ENCODE results near the gene FBXW11.
"Not testable (repeated sequence)": the region's sequence is repeated elsewhere in the genome, so short reads cannot be mapped to it uniquely, and the experiment has no call there.

Gene FBXW11

DNA sequence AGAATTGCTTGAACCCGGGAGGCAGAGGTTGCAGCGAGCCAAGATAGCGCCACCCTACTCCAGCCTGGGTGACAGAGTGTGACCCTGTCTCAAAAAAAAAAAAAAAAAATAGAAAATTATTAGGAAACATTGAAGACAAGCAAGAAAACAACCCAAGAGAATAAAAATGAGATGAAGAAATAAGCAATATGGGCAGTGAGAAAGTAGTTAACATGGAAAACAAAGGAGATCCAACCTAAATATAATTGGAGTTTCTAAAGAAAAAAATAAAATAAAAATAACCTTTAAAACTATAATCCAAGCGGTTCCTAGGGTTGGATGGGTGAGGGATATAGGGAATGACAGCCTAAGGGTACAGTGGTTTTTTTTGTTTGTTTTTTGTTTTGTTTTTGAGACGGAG lies 71.9 kb downstream of the FBXW11 start:
- intact Hi-C loops (cut with DNase I), result no loop called here
- no peak for DNase-seq

DNA sequence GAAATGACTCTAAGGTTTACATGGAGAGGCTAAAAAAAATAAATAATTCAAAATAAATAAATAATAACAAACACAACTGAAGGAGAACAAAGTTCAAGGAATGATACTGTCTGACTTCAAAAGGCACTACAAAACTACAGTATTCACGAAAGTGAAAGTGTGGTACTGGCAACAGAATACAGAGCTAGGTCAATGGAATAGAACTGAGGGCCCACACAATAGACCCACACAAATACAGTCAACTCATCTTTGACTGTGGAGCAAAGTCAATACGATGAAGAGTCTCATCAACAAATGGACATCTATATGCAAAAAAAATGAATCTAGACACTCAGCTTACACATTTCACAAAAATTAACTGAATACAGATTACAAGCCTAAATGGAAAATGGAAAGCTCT lies 75.3 kb downstream of the FBXW11 start:
- intact Hi-C loops (cut with DNase I), result no loop called here
- no peak for DNase-seq

DNA sequence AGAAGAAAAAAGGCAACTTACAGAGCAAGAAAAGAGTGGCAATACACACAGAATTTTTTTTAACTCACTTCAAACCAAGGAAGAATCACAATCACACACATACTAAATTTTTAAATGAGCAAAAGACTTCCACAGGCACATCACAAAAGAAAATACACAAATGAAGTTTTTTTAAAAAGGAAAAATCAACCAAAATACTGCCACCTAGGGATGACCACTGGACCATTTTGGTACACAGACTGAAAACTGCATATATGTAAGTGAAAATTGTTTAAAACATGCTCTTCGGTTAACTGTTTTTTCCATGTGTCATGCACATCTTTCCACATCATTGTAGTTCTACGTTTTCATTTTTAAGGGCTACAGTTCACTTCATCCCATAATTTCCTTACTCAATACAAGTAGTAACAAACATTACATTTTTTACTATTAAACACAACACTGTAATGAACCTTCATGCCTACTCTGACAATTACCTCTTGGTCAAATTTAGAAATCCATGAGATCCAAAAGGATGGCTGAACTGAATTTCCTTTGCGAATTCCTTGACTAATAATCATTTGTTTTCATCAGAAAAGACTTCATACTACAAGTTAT lies 79.0 kb downstream of the FBXW11 start:
- intact Hi-C loops (cut with DNase I), result no loop called here
- DNase-seq, result no peak

DNA sequence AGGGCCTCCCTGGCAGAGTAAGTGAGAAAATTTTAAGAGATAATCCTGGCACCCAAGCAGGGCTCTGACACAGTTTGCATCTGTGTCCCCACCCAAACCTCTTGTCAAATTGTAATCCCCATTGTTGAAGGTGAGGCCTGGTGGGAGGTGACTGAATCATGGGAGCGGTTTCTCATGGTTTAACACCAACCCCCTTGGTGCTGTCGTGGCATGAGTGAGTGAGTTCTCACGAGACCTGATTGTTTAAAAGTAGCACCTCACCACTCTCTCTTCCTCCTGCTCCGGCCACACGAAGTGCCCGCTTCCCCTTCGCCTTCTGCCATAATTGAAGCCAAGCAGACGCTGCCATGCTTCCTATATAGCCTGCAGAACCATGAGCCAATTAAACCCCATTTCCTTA lies 80.1 kb downstream of the FBXW11 start:
- intact Hi-C loops (cut with DNase I), result no loop called here
- DNase-seq, result peak in 10 of 42 donors; percentile 2 to 45 (median 12)

DNA sequence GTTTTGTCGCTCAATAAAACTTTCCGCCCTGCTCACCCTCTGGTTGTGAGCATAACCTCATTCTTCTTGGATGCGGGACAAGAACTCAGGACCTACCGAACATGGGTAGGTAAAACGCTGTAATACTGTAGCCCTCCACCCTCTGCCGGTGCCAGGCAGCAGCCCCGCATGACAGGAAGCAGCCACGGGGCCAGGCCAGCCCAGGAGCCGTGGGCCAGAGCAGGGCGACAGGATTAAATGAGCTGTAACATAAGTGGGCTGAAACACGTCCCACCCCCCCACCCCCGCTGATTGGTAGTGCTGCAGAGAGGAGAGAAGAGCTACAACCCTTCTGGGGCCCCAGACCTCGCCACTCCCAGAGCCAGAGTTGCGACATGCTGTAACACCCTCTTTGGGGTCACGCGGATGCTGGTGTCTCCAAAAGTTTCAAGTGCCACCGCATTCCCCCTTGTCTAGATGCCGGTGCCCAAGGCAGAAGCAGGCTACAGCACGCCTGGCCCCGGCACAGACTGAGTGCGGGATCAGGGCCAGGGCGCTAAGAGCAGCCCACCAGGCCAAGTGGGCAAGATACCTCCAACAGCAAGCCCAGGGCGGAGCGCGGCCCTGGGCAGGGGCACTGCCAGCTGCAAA lies 81.8 kb downstream of the FBXW11 start:
- intact Hi-C loops (cut with DNase I), result no loop called here
- DNase-seq, result no peak

DNA sequence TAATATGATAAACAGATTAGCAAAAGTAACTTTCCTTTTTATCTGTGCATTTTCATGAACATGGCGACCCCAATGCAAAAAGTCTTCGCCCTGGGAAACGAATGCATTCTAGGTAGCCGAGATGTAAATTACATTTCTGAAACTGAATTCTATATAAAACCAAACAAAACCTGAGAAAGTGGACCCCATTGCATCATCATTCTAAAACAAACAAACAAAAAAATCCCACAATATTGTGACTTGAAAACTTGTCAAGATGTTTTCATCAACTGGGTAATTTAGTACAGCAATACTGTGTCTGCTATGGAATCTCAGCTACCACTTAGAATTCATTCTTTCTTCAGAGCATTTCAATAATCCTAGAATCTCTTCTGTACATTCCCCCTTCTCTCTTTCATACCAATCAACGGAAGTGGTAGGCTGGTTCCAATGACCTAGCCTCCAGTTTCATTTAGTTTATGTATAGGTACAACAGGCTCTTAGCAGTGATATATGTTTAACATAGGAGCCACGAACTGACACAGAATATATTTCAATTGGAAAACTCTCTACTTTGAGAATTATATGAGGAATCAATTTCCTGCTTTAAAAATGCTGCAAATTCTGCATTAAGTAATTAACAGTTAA lies 85.6 kb downstream of the FBXW11 start:
- intact Hi-C loops (cut with DNase I), result no loop called here
- DNase-seq, result no peak

DNA sequence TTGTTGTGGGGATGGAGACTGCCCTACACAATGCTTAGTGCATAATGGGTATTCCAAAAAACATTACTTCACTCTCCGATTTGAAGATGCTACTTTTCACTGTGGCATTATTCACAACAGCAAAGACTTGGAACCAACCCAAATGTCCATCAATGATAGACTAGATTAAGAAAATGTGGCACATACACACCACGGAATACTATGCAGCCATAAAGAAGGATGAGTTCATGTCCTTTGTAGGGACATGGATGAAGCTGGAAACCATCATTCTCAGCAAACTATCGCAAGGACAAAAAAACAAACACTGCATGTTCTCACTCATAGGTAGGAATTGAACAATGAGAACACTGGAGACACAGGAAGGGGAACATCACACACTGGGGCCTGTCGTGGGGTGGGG lies 90.7 kb downstream of the FBXW11 start:
- DNase-seq; intact Hi-C loops (cut with DNase I): not testable (repeated sequence)

DNA sequence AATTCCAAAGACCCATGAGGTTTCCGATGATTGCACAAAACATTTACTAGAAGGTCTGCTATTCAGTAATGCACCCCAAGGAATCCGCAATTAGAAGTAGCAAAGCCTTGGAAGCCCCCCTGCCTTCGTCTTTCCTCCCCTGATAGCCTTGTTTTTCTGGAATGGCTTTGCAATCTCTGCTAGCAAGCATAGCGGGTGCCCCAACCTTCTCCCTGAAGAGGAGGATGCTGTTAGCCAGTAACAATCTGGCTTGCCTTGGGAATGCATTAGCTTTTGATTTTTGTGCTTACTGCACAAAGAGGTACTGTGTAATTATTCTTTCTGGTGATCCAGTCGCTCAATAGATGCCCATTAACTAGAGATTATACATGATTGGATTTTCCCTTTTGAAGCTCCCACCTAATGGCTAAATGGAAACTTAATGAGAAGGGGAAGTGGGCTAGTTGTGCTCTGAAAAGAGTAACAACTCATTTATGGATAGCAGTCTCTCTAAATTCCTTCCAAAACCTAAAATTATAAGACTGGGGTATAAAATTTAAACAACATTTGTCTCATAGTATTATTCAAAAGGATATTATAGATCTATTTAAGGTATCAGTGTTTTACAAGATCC lies 91.6 kb downstream of the FBXW11 start:
- intact Hi-C loops (cut with DNase I), result loop anchor here (5.0 kb wide), 1 partner anchor 127 kb away; no protein-coding TSS in a partner anchor
- peak in 3 of 42 donors; percentile 3 to 8 (median 5) for DNase-seq

DNA sequence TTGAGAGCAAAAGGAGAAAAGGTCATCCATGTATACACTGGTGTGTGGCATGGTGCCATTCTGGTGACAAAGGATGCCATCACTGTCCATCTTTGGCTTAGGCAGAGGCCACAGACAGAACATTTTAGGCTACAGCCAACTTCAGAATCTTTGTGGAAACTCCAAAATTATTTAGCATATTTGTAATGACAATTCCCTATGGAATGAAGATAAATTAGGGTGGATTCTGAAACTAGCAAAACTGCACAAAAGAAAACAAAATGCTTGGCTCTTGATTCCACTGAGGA lies 92.5 kb downstream of the FBXW11 start:
- DNase-seq, result peak in 1 of 42 donors; percentile 7
- intact Hi-C loops (cut with DNase I), result loop anchor here (5.0 kb wide), 1 partner anchor 128 kb away; no protein-coding TSS in a partner anchor

DNA sequence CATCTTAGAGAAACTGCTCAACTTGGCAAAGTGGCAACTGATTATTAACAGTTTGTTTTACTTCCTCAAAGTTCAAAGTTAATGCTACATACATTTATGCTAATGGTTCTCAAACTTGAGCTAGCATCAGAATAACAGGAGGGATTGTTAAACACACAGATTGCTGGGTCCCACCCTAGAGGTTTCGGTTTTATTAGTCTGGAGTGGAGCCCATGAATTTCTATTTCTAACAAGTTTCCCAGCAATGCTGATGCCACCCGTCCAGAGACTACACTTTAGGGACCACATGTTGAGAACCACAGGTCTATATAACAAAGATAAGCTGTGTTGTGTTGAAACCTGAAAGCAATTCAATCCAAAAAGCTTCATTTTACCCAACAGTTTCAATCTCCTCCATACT lies 95.3 kb downstream of the FBXW11 start:
- no peak for DNase-seq
- intact Hi-C loops (cut with DNase I), result loop anchor here (5.0 kb wide), 1 partner anchor 131 kb away; no protein-coding TSS in a partner anchor

DNA sequence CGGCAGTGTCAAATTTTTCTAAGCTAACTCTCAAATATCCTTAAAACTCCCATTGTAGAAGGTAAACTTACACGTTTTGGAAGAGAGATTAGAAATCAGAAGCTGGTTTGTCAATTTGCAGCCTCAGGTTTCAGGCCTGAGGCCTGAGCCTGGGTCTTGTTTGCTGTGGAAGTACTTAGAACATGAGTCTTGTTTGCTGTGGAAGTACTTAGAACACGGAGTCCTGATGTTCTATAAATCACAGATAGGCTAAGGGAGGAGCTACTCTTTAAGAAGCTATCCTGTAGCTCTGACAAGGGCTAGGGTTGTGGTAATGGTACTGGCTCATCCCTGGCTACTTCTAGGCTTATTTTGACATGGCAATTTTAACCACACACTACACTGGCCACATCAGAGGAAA lies 97.8 kb downstream of the FBXW11 start:
- intact Hi-C loops (cut with DNase I), result loop anchor here (5.0 kb wide), 1 partner anchor 486 kb away; no protein-coding TSS in a partner anchor
- no peak for DNase-seq

DNA sequence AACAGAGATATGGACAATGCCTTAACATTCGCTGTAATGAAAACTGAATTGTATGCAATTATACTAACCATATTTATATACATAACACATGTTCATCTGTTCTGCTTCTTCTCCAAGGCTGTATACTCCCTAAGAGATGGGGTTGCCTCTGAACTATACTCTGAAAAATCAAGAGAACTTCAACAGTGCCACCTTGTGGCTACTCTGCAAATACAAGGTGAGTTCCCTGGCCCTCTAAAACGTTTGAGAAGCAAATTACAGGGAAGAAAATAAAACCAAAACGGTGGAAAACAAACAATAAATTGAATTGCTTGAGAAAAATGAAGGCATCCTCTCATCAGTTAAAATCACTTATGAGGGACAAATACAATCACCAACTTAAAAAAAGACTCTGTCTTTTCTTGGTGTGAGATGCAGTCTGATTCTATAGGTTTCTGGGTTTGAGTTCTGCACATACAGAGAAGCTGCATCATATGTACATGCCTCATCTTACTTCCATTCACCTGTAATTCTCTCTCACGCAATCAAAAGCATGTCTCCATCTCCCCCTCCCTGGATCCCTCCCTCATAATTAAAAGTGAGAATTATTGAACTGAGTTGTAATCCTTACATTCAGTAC lies 98.6 kb downstream of the FBXW11 start:
- intact Hi-C loops (cut with DNase I), result loop anchor here (5.0 kb wide), 1 partner anchor 486 kb away; no protein-coding TSS in a partner anchor
- peak in 27 of 42 donors; percentile 7 to 79 (median 43) for DNase-seq

DNA sequence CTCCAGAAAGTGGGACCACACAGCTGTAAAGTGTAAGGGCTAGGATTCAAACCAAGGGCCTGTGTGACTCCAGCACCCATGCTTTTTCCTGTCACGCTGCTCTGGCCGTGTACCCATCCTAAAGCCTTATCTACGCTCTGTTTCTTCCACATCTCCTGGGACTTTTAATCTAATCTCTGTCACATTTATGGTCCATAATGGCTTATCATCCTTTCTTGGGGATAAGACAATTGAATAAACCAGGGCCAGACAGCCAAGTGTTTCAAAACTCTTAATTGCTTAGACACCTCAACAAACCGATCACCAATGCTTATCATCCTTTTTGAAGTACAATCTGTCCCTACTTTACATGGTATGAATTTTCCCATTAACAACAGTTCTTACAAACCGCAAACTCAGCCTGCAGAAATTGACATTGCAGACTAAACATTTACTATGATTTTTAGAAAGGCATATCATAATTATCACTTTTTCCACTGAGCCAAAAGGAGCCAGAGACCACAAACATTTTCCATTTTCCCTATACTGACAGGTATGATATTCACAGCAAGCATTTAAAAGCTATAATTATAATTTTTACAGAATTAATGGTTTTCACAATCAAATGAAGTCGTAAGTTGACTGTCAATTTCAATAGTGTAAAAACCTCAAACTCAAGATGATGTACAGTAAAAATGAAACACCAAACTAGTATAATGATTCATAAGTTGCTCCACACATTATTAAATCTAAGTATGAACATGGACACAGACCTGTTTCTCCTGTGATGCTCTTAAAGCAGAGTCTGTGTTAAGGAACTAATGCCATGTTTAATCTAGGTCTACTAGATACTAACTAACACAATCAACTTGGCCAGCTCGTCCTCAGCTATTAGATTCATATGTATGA lies 99.5 kb downstream of the FBXW11 start:
- DNase-seq, result no peak
- intact Hi-C loops (cut with DNase I), result loop anchor here (5.0 kb wide), 1 partner anchor 485 kb away; no protein-coding TSS in a partner anchor

DNA sequence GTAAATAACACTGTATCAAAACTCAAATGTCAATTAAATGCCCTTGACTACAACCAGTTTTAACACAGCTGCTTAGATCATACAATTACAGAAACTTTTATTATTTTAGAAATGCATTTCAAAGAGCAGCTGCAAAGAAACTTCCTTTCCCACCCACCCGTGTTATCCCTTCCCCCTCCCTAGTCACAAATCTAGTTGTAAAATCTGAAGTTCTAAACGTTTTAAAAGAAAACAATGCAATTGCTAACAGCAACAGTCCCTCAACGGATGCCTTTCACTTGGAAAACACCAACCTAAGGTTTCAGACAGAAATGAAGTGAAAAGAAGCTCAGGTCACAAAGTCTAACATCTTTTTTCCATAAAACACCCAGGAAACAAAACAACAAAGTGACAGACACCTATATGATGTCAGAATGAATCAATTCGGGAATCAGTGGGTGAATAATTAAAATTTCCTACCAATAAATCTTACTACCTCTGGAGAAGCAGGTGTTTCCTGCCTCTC lies 100.3 kb downstream of the FBXW11 start:
- intact Hi-C loops (cut with DNase I), result loop anchor here (5.0 kb wide), 1 partner anchor 484 kb away; no protein-coding TSS in a partner anchor
- no peak for DNase-seq

DNA sequence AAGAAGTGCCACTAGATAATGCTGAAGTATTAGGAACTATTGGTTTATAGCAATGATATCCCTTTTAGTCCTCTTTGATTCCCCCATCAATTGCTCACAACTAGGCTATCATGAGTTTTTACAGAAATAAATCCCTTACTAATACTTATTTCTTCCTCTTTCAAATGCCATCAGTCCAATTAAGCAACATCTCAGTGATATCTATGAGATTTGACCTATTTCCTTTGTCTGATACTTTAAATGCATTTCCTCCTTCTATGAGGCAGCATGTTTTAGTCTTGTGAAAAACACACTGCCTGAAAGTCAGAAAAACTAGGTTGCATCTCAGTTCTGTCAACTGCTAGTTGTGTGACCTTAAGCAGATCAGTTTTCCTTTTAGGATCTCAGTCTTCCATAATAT lies 101.6 kb downstream of the FBXW11 start:
- DNase-seq, result no peak
- intact Hi-C loops (cut with DNase I), result loop anchor here (5.0 kb wide), 1 partner anchor 483 kb away; no protein-coding TSS in a partner anchor

DNA sequence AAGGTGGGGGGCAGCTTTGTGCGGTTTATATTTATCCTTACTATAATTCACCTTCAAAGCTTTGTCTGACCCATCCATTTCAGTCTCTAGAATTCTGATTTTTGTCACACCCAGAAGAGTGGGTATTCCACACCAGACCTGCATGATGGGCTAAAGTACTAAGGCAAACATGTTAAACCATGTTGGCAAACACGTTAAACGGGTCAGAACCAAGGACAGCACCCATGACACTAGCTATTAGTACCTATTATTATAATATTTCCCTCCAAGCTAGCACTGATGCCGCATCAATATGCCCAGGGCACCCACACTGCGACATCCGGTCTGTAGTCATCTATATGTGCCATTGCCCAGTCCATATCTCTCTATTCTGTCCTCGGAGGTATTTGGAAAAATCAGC lies 104.7 kb downstream of the FBXW11 start:
- DNase-seq, result no peak
- intact Hi-C loops (cut with DNase I), result no loop called here

DNA sequence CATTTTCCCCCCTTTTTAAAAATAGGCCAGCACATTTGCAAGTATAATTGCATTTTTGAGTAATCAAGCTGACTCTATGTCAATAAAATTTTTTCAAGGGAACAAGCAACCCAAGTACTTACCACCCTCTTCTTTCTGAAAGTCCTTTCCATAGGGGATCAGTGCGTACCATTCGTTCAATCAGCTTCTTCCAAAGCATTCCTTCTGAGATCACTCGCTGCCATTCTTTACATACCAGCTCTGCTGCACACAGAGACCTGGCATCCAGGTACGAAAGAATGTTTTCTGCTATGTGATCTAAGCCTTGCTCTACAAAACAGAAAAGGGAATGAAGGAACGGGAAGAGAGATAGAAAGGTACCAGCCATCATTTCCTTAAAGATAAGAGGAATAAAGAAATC lies 106.6 kb downstream of the FBXW11 start:
- DNase-seq, result no peak
- intact Hi-C loops (cut with DNase I), result no loop called here

DNA sequence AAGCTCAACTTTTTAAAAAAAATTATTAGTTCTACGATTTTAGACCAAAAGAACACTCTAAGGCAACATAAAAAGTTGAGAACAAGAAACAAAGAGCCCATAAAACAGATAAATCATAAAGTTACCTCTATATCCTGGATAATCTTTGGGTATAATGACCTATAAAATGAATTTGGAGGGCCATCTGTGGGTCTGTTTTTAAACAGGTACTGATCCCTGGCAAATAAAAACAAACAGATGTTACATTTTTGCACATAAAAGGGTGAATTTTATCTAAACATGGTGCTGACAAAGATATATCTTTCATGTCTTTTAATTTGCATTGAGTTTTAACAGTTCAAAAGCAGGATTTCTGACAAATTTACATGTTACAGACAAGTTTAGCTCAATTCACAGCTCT lies 107.6 kb downstream of the FBXW11 start:
- no peak for DNase-seq
- intact Hi-C loops (cut with DNase I), result no loop called here

Data from head of caudate nucleus (tissue), 42 donors.